ENCODE data around the gene NEGR1. TPM values are rescaled to one million over a fixed set of nuclear protein-coding genes. Genes with fewer than 3 reads are reported as not detected.

The NEGR1 gene
- total RNA-seq, 4 donors from 2014 or later = 4.6 to 5.7 (median 5.0) TPM

GRCh38 chr1:71399594-71399993, 882.7 kb downstream of the NEGR1 start:
- Histone ChIP-seq H3K27ac (no peak overlapping the region), H3K27me3 (no peaks in the 10 kb centered on the region), H3K4me3 (no peak overlapping the region), H3K9me3 (no peaks in the 10 kb centered on the region), H3K4me1 (no peaks in the 10 kb centered on the region), H3K36me3 (no peaks in the 10 kb centered on the region)
- ATAC-seq (no peak), DNase-seq (no peak)
- in situ Hi-C loops (cut with MboI; ENCODE audit: low sequenced_read_pairs in 4 of 4) (no loop called here), intact Hi-C loops (cut with DNase I; ENCODE audit: low total_unique reads) (no loop called here)
- TF ChIP-seq POLR2A (IDR thresholded peaks at IDR 0.05) (no peak), CTCF (IDR thresholded peaks at IDR 0.05 in 4 of 5, conservative IDR thresholded peaks at IDR 0.05 in 1 of 5) (no peak)

- Histone ChIP-seq H3K9me3 (peaks cover 0 to 8% (median 0%) of the 10 kb centered on the region in 3 donors), H3K27ac (no peak overlapping the region), H3K4me1 (no peaks in the 10 kb centered on the region), H3K4me3 (no peak overlapping the region), H3K36me3 (no peaks in the 10 kb centered on the region), H3K27me3 (no peaks in the 10 kb centered on the region)
- intact Hi-C loops (cut with DNase I; ENCODE audit: low total_unique reads) = no loop called here
- ATAC-seq = no peak
- no peak for DNase-seq
- in situ Hi-C loops (cut with MboI; ENCODE audit: low sequenced_read_pairs in 4 of 4) = no loop called here
- TF ChIP-seq CTCF (IDR thresholded peaks at IDR 0.05 in 4 of 5, conservative IDR thresholded peaks at IDR 0.05 in 1 of 5) (no peak), POLR2A (IDR thresholded peaks at IDR 0.05) (no peak)
These were observed 889.0 kb downstream of the NEGR1 start for GRCh38 chr1:71393301-71393700.

GRCh38 chr1:71390518-71390917, 891.8 kb downstream of the NEGR1 start:
- in situ Hi-C loops (cut with MboI; ENCODE audit: low sequenced_read_pairs in 4 of 4) = no loop called here
- H3K9me3 ChIP-seq = peaks cover 0 to 8% (median 0%) of the 10 kb centered on the region in 3 donors
- no peak for ATAC-seq

GRCh38 chr1:71377886-71378285, 904.5 kb downstream of the NEGR1 start:
- ATAC-seq (no peak), DNase-seq (no peak)
- in situ Hi-C loops (cut with MboI; ENCODE audit: low sequenced_read_pairs in 4 of 4) (no loop called here), intact Hi-C loops (cut with DNase I; ENCODE audit: low total_unique reads) (no loop called here)
- no peaks in the 10 kb centered on the region for H3K27me3 ChIP-seq
- no peak overlapping the region for H3K27ac ChIP-seq
- H3K4me1 ChIP-seq = no peaks in the 10 kb centered on the region
- H3K4me3 ChIP-seq = no peak overlapping the region
- H3K36me3 ChIP-seq = no peaks in the 10 kb centered on the region
- TF ChIP-seq POLR2A (IDR thresholded peaks at IDR 0.05) (no peak), CTCF (IDR thresholded peaks at IDR 0.05 in 4 of 5, conservative IDR thresholded peaks at IDR 0.05 in 1 of 5) (no peak)
- H3K9me3 ChIP-seq = no peaks in the 10 kb centered on the region

More at GRCh38 chr1:71390518-71390917, 891.8 kb downstream of the NEGR1 start:
- Histone ChIP-seq H3K36me3 (no peaks in the 10 kb centered on the region), H3K4me1 (no peaks in the 10 kb centered on the region), H3K27me3 (no peaks in the 10 kb centered on the region), H3K27ac (no peak overlapping the region), H3K4me3 (no peak overlapping the region)
- TF ChIP-seq CTCF (IDR thresholded peaks at IDR 0.05 in 4 of 5, conservative IDR thresholded peaks at IDR 0.05 in 1 of 5) (no peak), POLR2A (IDR thresholded peaks at IDR 0.05) (no peak)
- no peak for DNase-seq
- intact Hi-C loops (cut with DNase I; ENCODE audit: low total_unique reads) = no loop called here

- no peak for DNase-seq
- in situ Hi-C loops (cut with MboI; ENCODE audit: low sequenced_read_pairs in 4 of 4) (no loop called here), intact Hi-C loops (cut with DNase I; ENCODE audit: low total_unique reads) (no loop called here)
- no peak for ATAC-seq
- no peak overlapping the region for H3K27ac ChIP-seq
- TF ChIP-seq CTCF (IDR thresholded peaks at IDR 0.05 in 4 of 5, conservative IDR thresholded peaks at IDR 0.05 in 1 of 5) (no peak), POLR2A (IDR thresholded peaks at IDR 0.05) (no peak)
- H3K9me3 ChIP-seq = no peaks in the 10 kb centered on the region
- H3K4me1 ChIP-seq = no peaks in the 10 kb centered on the region
- H3K27me3 ChIP-seq = no peaks in the 10 kb centered on the region
- H3K36me3 ChIP-seq = no peaks in the 10 kb centered on the region
- H3K4me3 ChIP-seq = no peak overlapping the region
These were observed 909.8 kb downstream of the NEGR1 start for GRCh38 chr1:71372496-71372895.
